Loucy (cell line): ENCODE measurements around the gene ACIN1.

Experiments used
- H2AFZ ChIP-seq: fragments of 200-600 bp; sonication (generic); 2 replicates; pipeline ENCODE4 v1.6.0; 2016; ENCODE audit warnings: antibody characterized with exemption, mild to moderate bottlenecking, low read length, moderate library complexity
- H3F3A ChIP-seq: fragments of 200-600 bp; 2 replicates; pipeline ENCODE4 v1.6.0; 2016; ENCODE audit warnings: antibody characterized with exemption, low read depth, mild to moderate bottlenecking
- H3K27me3 ChIP-seq: fragments of 200-600 bp; sonication (generic); 2 replicates; pipeline ENCODE4 v1.6.1; 2014; ENCODE audit warnings: low read length, mild to moderate bottlenecking; ENCODE audit not compliant: insufficient read depth, poor library complexity, severe bottlenecking
- H3K36me3 ChIP-seq: fragments of 200-600 bp; sonication (generic); 2 replicates; pipeline ENCODE4 v1.6.1; 2016; ENCODE audit warnings: low read length; ENCODE audit not compliant: insufficient read depth
- H3K4me1 ChIP-seq: fragments of 200-600 bp; sonication (generic); 2 replicates; pipeline ENCODE4 v1.5.1; 2014; ENCODE audit warnings: low read length, mild to moderate bottlenecking; ENCODE audit not compliant: insufficient read depth, poor library complexity, severe bottlenecking
- H3K4me2 ChIP-seq: fragments of 200-600 bp; sonication (generic); 2 replicates; pipeline ENCODE4 v1.6.0; 2014; ENCODE audit warnings: antibody characterized with exemption, low read length, low read depth, mild to moderate bottlenecking; ENCODE audit not compliant: poor library complexity, severe bottlenecking
- H3K4me3 ChIP-seq: fragments of 200-600 bp; sonication (generic); 2 replicates; pipeline ENCODE4 v1.5.1; 2014; ENCODE audit warnings: low read length, mild to moderate bottlenecking, mixed read lengths; ENCODE audit not compliant: poor library complexity, severe bottlenecking
- H3K79me2 ChIP-seq: fragments of 200-600 bp; sonication (generic); 2 replicates; pipeline ENCODE4 v1.6.1; 2014; ENCODE audit warnings: low read length; ENCODE audit not compliant: insufficient read depth
- H3K9ac ChIP-seq: fragments of 200-600 bp; sonication (generic); 2 replicates; pipeline ENCODE4 v1.6.0; 2014; ENCODE audit warnings: mild to moderate bottlenecking, low read depth, low read length, moderate library complexity; ENCODE audit not compliant: poor library complexity, severe bottlenecking
- H3K9me2 ChIP-seq: fragments of 200-600 bp; sonication (generic); replicated peaks from 2 replicates; pipeline ENCODE4 v1.6.1; 2016; ENCODE audit warnings: low read depth, low read length, mixed read lengths
- H3K9me3 ChIP-seq: fragments of 200-600 bp; sonication (generic); 2 replicates; pipeline ENCODE4 v1.6.1; 2014; ENCODE audit warnings: mild to moderate bottlenecking, antibody characterized with exemption, low read length, low read depth; ENCODE audit not compliant: insufficient read depth
- H4K20me1 ChIP-seq: fragments of 200-600 bp; sonication (generic); 2 replicates; pipeline ENCODE4 v1.6.0; 2014; ENCODE audit warnings: antibody characterized with exemption, low read length, mild to moderate bottlenecking; ENCODE audit not compliant: insufficient read depth, poor library complexity, severe bottlenecking
- EZH2phosphoT487 ChIP-seq: fragments of 200-600 bp; IDR thresholded peaks from 2 replicates; pipeline ENCODE4 v1.6.1; 2018; ENCODE audit warnings: antibody characterized with exemption, mild to moderate bottlenecking, moderate library complexity, borderline replicate concordance
- TF ChIP-seq, protein P1 (sequence below): fragments of 200-600 bp; sonication (generic); conservative IDR thresholded peaks from 2 replicates; pipeline ENCODE4 v1.5.1; 2014; ENCODE audit warnings: mild to moderate bottlenecking, antibody characterized with exemption, low read length

Gene ACIN1

DNA sequence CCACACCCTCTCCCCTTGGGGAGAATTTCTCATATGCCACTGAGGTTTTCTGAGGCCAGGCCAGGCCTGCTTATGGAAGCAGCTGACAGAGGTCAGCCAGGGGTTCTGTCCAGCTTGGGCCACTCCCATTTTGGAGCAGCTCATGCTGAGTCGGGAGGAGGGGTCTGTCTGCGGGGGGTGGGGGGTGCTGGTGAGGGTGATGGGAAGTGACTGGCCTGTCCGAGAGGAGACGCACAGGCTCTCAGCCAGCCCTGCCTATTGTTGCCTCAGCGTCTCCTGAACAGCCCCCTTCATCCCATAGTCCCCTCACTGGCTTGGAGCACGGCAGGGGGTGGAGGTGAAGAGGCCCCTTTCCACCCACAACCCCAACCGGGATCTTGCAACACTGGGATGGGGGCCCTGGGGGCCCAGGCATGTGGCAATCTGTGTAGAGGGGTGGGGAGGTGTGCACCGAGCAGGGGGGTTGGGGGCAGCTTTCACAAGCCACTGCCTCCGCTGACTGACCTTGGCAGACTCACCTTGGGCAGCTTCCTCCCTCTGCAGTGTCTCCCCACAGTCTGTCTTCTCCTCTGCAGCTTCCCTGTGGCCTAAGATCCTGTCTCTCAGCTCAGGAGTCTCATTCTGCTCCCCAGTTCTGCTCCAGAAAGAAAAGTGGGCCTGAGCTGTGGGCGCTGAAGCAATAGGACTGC is 18.6 kb upstream of the ACIN1 start:
- H3K9ac ChIP-seq, result no peak overlapping the region

DNA sequence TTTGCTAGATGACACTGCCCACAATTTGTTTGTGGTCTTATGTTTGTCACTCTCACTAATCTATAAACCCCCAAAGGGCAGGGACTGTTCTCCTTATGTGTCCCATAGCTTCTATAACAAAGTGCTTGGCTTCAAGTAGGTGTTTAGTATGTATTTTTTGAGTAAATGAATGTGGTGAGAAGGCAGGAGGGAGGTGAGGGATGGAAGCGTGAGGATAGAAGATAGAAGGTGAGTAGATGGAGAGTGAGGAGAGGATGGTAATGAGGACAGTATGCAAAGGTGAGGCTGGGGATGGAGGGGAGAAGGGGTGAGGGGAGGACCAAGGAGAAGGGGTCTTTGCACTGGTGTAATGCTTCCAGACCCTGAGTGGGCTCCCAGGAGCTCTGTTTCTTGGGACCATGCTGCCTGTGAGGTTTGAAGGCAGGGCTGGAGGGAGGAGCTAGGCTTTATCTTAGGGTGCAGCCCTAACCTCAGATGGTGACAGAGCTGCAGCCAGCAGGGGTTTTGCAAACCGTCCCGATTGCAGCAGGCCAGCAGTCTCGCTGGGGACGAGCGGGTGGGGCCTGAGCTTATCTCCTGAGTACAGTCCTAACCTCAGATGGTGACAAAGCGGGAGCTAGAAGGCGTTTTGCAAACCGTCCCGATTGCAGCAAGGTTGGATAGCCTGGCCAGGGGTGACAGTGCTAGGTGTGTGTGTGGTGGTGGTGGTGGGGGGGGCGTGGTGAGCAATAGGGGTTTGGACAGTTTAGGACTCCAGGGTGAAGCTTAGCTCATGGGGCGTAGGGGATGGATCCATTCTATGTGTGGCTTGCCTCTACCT is 17.6 kb upstream of the ACIN1 start:
- Histone ChIP-seq H3K79me2 (no peaks in the 10 kb centered on the region), H4K20me1 (no peaks in the 10 kb centered on the region), H3K27me3 (no peaks in the 10 kb centered on the region), H3K4me2 (no peak overlapping the region), H3K4me1 (peaks cover 3% of the 10 kb centered on the region), H3K9ac (no peak overlapping the region), H3F3A (no peaks in the 10 kb centered on the region), H2AFZ (no peak overlapping the region), H3K9me3 (no peaks in the 10 kb centered on the region), H3K36me3 (no peaks in the 10 kb centered on the region), H3K4me3 (no peak overlapping the region), H3K9me2 (no peaks in the 10 kb centered on the region)
- no peak for TF ChIP-seq EZH2phosphoT487
- TF ChIP-seq, protein P1, sequence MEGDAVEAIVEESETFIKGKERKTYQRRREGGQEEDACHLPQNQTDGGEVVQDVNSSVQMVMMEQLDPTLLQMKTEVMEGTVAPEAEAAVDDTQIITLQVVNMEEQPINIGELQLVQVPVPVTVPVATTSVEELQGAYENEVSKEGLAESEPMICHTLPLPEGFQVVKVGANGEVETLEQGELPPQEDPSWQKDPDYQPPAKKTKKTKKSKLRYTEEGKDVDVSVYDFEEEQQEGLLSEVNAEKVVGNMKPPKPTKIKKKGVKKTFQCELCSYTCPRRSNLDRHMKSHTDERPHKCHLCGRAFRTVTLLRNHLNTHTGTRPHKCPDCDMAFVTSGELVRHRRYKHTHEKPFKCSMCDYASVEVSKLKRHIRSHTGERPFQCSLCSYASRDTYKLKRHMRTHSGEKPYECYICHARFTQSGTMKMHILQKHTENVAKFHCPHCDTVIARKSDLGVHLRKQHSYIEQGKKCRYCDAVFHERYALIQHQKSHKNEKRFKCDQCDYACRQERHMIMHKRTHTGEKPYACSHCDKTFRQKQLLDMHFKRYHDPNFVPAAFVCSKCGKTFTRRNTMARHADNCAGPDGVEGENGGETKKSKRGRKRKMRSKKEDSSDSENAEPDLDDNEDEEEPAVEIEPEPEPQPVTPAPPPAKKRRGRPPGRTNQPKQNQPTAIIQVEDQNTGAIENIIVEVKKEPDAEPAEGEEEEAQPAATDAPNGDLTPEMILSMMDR, result no peak

More for the DNA sequence above, 18.6 kb upstream of the ACIN1 start:
- Histone ChIP-seq H3F3A (no peaks in the 10 kb centered on the region), H3K9me3 (no peaks in the 10 kb centered on the region), H3K27me3 (no peaks in the 10 kb centered on the region), H3K4me1 (peaks cover 5% of the 10 kb centered on the region), H2AFZ (no peak overlapping the region), H4K20me1 (no peaks in the 10 kb centered on the region), H3K4me3 (no peak overlapping the region), H3K79me2 (no peaks in the 10 kb centered on the region), H3K4me2 (no peak overlapping the region), H3K9me2 (no peaks in the 10 kb centered on the region), H3K36me3 (no peaks in the 10 kb centered on the region)
- TF ChIP-seq EZH2phosphoT487, result no peak
- TF ChIP-seq, protein P1, result no peak

DNA sequence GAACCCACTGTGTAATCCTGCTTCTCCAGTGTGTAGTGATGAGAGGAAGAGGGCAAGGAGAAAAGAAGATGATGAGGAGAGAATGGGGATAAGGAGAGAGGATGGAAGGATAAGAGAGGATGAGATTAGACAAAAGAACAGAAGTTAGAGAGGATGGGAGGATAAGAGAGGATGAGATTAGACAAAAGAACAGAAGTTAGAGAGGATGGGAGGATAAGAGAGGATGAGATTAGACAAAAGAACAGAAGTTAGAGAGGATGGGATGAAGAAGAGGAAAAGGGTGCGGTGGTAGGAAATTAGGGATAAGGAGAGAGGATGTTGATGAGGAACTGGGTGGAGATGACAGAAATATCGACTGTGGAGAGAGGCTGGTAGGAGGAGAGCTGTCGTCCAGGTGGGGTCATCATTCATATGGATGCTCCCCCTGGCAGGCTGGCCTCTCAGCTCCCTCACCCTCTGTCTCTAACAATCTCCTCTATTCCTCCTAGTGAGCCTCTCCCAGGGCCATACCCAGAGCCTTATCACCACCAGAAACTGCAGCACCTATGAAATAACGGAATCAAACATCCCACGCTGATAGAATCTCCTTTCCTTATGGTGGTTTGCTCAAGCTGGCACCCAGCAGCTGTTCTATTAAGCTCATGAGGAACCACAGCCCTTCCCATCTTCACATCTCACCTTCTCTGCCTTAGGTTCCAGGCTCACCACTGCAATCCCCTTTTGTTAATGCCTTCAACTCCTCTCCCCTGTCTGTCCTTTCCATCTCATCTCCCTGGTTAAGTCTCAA is 15.8 kb upstream of the ACIN1 start:
- H4K20me1 ChIP-seq, result no peaks in the 10 kb centered on the region
- no peak overlapping the region for H3K4me3 ChIP-seq
- H3F3A ChIP-seq, result no peaks in the 10 kb centered on the region
- no peaks in the 10 kb centered on the region for H3K9me3 ChIP-seq
- no peak overlapping the region for H3K4me2 ChIP-seq
- H3K9ac ChIP-seq, result no peak overlapping the region
- H3K27me3 ChIP-seq, result no peaks in the 10 kb centered on the region
- no peaks in the 10 kb centered on the region for H3K9me2 ChIP-seq
- TF ChIP-seq, protein P1, result no peak
- no peak for TF ChIP-seq EZH2phosphoT487
- no peaks in the 10 kb centered on the region for H3K79me2 ChIP-seq
- no peaks in the 10 kb centered on the region for H3K36me3 ChIP-seq
- H3K4me1 ChIP-seq, result peaks cover 3% of the 10 kb centered on the region
- H2AFZ ChIP-seq, result no peak overlapping the region
